NCI-H2196 treated with DMSO at 0.1 percent for 48 hours (cell line): ENCODE data around the gene LRRC37A2.
"Not testable (repeated sequence)": the region's sequence is repeated elsewhere in the genome, so short reads cannot be mapped to it uniquely, and the experiment has no call there.

Source experiments
- DNase-seq: peaks from one replicate; lab custom pipeline; 2025; ENCODE audit not compliant: unreplicated experiment; lab: John Stamatoyannopoulos, UW

Gene LRRC37A2

DNA sequence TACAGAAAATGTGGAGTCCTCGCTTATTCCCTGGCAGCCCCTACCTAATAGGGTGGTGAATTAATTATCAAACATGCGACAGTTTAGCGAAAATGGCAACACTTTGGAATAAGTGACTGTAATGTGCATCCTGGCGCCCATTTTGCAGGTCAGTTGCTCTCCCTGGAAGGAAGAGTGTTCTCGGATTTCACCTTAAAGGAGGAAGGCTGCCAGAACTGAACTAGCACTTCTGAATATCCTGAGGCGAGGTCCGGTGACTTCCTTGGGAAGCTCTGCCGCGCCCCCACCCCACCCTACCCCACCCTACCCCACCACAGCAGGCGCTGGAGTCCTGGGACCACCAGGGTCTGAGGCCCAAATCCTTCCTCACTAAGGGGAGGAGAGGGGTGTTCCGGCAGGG, at the start of gene LRRC37A2:
Gene LRRC37A2 (plus strand): TSS at position 301 of the 400 bp plus-strand sequence. CDS start 245 bp downstream, outside the sequence.
- DNase-seq: not testable (repeated sequence)

DNA sequence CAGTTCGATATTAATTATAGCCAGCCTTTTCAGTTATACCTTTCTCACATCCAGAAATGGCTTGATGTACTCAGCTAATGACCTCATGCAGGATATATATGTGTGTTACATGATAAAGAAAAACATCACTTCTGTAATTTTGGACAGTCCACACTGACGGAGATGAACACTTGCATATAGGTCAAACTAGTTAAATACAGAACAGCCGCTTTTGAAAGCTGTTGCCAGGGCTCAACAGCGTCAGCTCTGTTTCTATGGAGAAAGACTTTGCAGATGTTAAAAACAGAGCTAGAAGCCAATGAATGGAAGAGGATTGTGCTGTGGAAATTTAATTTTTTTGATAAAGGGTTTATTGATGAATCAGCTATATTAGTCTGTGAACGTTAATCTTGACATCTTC, 44.6 kb upstream of the LRRC37A2 start:
- not testable (repeated sequence) for DNase-seq

DNA sequence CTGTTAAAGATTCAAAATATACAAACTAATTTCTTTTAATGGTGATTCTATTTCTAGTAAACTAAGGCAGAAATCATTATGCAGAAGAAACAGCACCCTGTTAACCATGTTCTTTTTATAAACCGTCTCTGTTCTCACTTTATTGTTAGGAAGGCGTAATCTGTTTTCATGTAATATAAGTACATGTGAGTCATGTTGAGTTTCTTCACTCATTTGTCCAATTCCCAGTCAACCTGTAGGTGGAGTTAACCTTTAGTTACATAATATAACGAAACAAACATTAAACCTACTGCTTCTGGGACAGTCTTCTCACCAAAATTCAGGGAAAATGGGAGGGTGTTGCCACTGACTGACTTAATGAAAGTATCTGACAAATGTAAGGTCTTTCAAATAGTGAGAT, 37.8 kb upstream of the LRRC37A2 start:
- not testable (repeated sequence) for DNase-seq

DNA sequence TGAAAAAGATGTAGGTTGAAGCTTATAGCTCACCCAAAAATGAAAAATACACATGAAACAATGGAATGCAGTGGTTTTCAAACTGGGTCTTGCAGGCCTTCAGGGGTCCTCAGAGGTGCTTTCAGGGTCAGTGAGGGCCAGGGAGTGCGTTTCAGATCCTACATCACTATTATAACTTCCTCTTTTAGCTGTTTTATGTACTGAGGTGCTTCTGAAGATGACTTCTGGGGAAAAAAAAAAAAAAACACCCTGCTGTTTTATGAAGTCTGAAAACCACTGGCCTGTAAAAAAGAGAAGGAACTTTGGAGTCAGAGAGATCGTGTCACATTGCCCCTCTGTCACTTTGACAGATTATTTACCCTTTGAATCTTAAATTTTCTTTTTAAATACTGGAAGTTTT, 36.7 kb upstream of the LRRC37A2 start:
- not testable (repeated sequence) for DNase-seq

DNA sequence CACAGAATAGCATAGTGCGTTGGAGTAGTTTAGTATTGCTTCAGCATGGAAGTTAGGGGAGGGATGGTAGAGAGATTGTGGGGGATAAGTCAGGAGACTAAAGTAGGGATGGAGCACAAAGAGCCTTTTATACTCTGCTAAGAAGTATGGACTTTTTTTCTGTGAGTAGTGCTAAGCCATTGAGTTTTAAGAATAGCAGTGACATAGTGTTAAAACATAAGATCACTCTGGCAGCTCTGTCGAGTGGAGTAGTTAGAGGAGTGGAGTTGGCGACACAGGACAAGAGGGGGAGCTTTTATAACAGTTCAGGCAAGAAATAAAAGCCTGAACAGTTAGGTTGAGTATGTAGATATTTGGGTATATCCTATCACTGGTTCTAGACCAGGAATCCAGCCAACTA, 33.4 kb upstream of the LRRC37A2 start:
- DNase-seq: not testable (repeated sequence)

DNA sequence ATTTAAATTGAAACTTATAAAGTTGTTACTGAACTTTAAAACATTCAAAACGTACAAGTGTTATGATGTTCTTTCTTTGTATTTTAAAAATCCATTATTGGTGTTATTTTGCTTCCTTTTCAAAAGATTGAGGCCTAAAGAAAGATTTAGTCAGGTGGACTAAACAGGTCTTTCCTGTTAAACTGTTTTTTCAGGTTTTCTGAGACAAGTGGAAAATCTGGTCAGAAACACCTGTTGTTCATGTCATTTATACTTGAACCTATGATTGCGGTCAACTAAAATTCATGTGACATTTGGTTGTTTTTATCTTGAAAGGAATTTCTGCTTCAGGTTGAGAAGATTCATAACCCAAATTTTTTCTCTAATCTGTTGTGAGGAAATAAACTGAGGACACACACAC, 31.0 kb upstream of the LRRC37A2 start:
- not testable (repeated sequence) for DNase-seq

DNA sequence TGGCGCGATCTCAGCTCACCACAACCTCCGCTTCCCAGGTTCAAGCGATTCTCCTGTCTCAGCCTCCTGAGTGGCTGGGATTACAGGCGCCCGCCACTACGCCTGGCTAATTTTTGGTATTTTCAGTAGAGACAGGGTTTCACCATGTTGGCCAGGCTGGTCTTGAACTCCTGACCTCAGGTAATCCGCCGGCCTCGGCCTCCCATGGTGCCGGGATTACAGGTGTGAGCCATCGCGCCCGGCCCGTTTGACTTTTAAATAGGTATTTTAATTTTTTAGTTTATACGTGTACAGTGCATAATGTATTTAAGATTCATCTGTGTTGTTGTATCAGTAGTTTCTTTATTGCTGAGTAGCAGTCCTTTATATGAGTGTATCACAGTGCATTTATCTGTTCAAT, 20.2 kb upstream of the LRRC37A2 start:
- not testable (repeated sequence) for DNase-seq

DNA sequence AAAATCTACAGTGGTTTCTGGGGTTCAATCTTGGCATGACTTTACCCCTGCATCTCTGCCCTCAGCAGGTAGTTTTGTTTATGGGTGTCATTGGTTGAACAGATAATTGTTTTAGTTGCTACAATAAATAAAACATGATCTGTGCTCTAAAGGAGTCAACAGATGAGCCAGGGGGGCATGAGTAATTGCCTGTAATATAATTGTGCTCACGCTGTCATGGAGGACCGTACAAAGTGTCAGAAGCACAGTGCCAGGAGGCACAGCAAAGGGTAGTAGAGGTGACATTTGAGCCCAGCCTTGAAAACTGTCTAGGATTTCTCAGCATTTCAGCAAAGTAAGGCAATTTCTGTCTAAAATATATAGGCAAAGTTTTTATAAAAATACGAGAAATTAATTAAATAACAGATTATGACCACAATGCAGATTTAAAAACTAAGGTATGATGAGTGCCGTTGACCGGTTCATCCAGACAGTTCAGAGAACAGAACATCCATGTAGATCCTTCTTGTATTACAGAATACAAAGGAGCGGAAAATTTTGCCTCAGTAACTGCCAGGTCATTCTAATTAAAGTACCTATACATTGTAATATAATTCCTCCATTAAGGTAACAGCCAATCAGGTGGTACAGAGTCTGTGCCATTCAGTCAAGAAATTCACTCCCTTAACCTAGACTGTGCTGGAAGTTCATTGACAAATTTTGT, 12.7 kb upstream of the LRRC37A2 start:
- not testable (repeated sequence) for DNase-seq

DNA sequence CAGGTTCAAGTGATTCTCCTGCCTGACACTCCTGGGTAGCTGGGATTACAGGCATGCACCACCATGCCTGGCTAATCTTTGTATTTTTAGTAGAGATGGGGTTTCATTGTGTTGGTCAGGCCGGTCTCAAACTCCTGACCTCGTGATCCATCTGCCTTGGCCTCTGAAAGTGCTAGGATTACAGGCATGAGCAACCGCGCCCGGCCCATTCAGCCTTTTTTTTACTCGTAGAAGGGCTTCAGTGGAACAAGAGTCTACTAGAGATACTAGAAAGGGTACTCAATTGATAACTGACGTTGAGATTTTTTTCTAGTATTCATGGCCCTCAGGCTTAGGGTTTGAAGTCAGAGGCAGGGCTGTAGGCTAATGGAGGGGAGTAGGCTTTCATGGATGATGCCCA, 6.4 kb upstream of the LRRC37A2 start:
- DNase-seq: not testable (repeated sequence)

DNA sequence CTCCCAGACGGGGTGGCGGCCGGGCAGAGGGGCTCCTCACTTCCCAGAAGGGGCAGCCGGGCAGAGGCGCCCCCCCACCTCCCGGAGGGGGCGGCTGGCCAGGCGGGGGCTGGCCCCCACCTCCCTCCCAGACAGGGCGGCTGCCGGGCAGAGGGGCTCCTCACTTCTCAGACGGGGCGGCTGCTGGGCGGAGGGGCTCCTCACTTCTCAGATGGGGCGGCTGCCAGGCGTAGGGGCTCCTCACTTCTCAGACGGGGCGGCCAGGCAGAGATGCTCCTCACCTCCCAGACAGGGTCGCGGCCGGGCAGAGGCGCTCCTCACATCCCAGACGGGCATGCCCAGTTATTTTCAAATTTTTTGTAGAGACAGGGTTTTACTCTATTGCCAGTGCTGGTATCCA, 22.4 kb downstream of the LRRC37A2 start:
- DNase-seq: not testable (repeated sequence)

DNA sequence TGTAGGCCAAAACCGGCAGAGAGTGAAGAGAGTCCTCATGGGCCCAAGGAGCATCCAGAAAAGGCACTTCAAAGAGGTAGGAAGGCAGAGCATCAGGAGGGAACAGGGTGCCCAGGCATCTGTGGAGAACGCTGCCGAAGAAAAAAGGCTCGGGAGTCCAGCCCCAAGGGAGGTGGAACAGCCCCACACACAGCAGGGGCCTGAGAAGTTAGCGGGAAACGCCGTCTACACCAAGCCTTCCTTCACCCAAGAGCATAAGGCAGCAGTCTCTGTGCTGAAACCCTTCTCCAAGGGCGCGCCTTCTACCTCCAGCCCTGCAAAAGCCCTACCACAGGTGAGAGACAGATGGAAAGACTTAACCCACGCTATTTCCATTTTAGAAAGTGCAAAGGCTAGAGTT, 36.3 kb downstream of the LRRC37A2 start:
- not testable (repeated sequence) for DNase-seq

DNA sequence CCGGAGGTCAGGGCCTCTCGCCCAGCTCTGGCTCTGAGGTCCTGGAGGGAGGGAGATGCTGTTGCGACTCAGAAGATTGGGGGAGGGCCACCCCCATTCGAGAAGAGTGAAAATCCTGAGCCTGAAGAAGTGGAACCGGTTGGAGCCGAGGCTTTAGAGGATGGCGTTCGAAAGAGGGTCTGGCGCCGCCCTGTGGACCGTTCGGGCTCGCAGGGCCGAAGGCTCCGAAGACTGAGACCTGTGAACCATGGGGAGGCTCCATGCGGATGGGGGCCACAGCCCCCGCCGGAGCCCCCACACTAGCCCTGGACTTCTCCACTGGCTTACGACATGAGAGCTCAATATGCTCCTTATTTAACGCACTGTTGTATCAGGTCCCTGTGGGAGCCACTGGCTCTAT, 46.9 kb downstream of the LRRC37A2 start:
- not testable (repeated sequence) for DNase-seq

DNA sequence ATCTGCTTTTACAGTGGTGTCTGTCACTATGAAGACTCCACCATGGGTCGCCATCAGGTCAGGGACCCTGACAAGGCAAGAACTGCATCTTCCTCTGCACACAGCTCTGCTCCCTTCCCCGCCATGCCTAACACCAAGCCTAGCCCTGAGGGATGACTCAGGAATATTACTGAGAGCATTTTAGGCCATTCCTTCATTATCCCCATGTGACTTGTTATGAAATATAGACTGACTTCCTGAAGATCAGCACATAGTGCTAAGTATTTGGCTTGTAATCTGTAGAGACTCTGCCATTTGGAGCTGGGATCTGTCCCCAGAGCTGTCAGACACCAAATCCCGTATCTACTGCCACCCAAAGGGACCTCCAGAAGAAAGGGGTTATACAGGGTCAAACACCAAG, 47.8 kb downstream of the LRRC37A2 start:
- DNase-seq: not testable (repeated sequence)

DNA sequence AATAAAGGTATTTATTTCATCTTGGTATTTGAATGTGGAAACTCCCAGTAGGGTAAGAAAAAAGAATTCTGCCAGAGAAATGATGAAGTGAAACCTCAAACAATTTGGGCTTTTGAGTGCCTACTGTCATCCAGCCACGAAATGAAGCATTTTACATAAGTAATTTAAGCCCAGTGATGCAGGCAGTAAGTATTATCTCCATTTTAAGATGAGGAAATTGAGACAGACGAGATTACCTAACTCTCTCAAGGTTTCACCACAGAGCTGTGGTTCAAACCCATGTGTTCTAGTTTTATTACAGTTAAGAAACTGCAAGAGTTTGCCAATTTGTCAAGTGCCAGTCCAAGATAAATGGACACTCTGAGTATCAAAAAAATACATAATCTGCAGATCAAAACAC, 54.0 kb downstream of the LRRC37A2 start:
- not testable (repeated sequence) for DNase-seq

DNA sequence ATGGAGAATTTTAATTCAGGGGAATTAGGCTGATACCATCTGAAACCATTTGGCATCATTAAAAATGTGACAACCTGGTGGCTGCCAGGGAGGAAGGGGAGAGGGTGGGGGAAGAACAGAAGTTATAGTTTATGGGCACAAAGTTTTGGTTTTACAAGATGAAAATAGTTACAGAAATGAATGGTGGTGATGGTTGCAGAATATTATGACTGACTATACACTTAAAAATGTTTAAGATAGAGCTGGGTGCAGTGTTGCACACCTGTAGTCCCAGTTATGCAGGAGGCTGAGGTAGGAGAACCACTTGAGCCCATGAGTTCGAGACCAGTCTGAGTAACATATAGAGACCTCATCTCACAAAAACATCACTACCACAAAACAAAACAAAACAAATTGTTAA, 54.7 kb downstream of the LRRC37A2 start:
- not testable (repeated sequence) for DNase-seq

DNA sequence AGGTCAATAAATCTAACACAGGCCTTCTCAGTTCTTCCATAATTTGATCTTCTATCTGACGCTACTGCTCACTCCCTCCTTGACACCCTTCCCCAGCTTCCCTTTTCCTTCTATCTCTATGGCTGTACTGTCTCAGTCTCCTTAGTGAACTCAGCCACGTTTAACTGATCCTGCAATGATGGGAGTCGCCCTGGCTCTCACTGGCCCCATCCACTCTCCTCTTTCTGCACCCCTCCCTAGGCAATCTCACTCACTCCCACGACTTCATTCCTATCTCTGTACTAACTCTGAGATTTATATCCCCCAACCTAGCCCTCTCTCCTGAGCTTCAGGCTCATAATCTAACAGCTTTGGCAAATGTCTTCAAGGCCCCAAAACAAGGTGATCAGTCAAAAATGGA, 59.5 kb downstream of the LRRC37A2 start:
- not testable (repeated sequence) for DNase-seq

DNA sequence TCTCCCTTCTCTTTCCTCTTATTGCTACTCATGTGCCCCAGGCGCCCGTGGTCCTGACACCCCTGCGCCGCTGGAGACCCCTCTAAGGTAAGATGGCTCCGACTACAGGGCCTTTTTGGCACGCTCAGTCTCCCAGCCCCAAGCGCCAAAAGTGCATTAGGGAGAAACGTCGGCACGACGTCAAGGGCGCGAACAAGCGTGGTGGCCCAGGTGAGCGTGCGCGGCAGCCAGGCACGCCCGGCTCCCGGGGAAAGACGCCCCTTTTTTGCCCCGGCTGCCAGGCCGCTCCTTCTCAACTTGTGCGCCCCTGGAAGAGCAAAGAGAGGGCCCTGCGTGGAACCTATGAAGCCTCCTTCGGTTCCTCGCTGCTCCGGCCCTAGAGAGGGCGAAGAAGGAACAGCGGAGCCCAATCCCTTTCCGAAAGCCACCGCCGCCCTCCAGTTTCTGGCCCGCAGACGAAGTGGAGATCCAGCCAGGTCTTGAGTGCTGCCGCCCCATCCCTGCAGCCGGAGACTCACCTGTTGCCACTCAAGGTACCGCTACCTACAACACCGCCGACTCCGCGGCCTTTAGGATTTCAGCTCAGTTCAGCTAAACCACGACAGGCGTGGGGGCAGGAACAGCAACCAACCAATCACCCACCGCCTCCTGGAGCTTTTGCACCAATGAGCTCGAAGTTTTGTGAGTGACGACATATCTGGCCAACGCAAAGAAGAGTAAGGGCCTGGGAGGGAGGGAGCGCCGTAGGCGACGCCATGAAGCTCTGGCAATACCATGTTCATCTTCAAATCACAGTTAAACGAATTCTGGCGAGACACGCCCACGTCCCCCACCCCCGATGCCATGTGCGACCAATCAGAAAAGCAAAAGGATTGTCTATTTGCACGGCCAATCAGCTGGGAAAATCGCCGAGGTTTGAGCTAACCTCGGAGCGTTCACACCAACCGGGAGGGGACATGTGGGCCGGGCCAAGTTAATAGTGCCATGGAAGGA, 67.1 kb downstream of the LRRC37A2 start, which contains the start of gene ARL17A:
Gene ARL17A (minus strand): TSS at position 609 of the 993 bp plus-strand sequence. CDS start 3,369 bp downstream, outside the sequence.
- DNase-seq: not testable (repeated sequence)

DNA sequence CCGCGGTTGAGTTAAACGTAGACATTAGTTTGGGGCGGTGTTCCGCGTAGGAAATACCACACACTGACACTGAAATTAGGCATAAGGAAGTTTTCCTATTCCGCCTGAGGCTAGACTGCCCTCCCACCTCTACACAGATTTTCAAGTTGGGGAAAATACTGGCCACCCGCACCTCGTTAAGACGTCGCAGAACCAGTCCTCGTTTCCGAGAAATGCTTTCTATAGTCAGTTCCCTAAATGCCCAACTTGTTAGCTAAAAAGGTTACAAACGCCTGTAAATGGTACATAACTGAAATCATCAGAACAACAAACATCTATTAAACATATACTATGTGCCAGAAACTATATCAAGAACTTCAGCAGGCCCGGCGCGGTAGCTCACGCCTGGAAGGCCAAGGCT, 67.8 kb downstream of the LRRC37A2 start:
- DNase-seq: not testable (repeated sequence)

DNA sequence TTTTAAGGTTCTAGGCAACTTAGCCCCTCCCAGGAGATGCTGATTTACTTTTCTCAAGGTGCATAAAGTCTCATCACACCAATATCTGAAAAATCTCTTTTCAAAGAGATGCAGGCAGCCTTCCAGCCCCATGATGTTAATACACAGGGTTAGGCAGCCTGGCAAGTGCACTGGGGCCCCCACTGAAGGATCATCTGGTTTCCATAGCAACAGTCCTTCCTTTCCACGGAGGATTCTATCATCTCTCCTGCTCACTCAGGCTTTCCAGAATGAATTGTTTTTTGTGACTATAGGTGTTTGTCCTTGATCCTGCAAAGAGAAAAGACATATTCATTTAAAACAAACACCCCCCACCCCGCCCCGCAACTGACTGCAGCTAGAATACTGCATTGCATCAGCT, 73.2 kb downstream of the LRRC37A2 start:
- not testable (repeated sequence) for DNase-seq

DNA sequence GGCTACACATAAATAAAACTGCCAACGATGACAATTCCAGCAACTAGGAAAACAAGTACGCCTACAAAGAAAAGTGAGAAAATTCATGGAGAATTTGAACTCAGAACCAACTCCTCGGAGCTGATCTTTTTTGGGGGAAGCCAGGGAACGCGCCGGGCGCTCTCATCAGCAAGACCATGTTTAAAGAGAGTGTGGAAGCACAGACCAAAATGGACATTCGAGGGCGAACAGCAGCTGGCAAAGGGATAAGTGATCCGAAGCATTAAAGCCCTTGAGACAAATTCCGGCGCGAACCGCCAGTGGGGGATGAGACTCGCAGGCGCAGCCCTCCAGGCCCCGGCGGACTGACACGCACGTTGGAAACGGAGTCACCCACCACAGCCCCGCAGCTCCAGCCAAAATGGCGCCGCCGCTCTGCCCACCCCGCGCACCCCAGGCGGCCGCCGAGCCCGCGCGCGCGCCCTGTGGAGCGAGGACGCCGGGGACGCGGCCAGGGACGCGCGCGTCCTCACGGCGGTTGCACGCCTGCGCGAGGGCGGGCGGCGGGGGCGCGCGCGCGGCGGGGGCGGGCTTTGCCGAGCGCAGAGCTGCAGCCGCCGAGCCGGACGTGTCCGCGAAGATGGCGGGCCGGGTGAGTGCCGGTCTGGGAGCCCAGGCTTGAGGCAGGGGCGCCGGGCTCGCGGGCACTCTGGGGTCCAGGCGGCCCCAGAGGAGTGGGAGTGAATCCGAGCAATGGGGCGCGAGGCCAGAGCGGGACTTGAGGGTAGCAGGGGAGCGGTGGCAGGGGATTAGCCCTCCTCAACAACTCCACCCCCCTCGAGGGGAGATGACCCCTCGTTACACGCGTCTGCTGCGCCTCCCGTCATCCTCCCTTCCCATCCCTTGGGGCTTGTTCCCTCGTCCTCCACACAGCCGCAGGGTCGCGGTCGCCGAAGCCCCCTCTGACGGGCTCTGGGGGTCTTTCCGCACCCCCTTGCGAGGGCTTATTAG, 78.2 kb downstream of the LRRC37A2 start, which contains the start of gene NSF:
Gene NSF (plus strand): TSS at position 513 of the 990 bp plus-strand sequence. CDS start 107 bp downstream, at position 620.
- DNase-seq: not testable (repeated sequence)
